ENCODE measurements around the gene ASS1.

DNA sequence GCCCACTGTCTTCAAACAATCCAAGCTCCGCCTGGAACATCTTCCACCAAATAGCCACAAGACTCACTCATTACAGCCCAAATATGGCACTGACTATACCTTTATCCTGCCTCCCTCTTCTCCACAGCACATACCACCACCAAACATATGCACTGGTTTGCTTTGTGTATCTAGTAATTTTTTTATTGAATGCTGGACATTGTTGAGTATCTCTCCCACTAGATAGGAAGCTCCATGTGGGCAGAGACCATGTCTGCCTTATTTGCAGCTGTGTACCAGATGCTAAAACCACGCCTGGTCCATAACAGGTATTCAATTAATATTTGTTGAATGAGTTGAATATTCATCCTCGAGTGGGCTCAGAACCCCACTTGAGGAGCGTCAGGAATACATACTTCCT lies 67.4 kb downstream of the ASS1 start:
- TF ChIP-seq, protein P1, sequence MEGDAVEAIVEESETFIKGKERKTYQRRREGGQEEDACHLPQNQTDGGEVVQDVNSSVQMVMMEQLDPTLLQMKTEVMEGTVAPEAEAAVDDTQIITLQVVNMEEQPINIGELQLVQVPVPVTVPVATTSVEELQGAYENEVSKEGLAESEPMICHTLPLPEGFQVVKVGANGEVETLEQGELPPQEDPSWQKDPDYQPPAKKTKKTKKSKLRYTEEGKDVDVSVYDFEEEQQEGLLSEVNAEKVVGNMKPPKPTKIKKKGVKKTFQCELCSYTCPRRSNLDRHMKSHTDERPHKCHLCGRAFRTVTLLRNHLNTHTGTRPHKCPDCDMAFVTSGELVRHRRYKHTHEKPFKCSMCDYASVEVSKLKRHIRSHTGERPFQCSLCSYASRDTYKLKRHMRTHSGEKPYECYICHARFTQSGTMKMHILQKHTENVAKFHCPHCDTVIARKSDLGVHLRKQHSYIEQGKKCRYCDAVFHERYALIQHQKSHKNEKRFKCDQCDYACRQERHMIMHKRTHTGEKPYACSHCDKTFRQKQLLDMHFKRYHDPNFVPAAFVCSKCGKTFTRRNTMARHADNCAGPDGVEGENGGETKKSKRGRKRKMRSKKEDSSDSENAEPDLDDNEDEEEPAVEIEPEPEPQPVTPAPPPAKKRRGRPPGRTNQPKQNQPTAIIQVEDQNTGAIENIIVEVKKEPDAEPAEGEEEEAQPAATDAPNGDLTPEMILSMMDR (IDR thresholded peaks at IDR 0.05), result no peak
- TF ChIP-seq ZFX (IDR thresholded peaks at IDR 0.05; ENCODE audit: borderline replicate concordance), result no peak
